NCI-H1092 (cell line): ENCODE measurements around the gene GMDS.

Experiments used
- DNase-seq: peaks from one replicate; lab custom pipeline; 2025; lab: John Stamatoyannopoulos, UW

Gene GMDS

GRCh38 chr6:1612974-1613306 is 632.5 kb downstream of the GMDS start:
- no peak for DNase-seq

GRCh38 chr6:1612299-1612973 is 633.0 kb downstream of the GMDS start:
- DNase-seq, result no peak

- no peak for DNase-seq
These were observed 633.7 kb downstream of the GMDS start for GRCh38 chr6:1611572-1612298.

- DNase-seq, result no peak
These were observed 634.2 kb downstream of the GMDS start for GRCh38 chr6:1611322-1611571.

- no peak for DNase-seq
These were observed 634.7 kb downstream of the GMDS start for GRCh38 chr6:1610497-1611321.

- DNase-seq, result no peak
These were observed 635.5 kb downstream of the GMDS start, which contains the start of gene FOXC1 for GRCh38 chr6:1609648-1610496. TSS of gene FOXC1 (plus strand) at chr6:1609915. CDS start at chr6:1610446, 531 bp downstream.

GRCh38 chr6:1609041-1609647 is 636.3 kb downstream of the GMDS start:
- DNase-seq, result no peak

- DNase-seq, result no peak
These were observed 637.0 kb downstream of the GMDS start for GRCh38 chr6:1608222-1609040.

- DNase-seq, result no peak
These were observed 637.7 kb downstream of the GMDS start for GRCh38 chr6:1607516-1608221.

- DNase-seq, result no peak
These were observed 638.5 kb downstream of the GMDS start for GRCh38 chr6:1606780-1607515.

GRCh38 chr6:1605893-1606779 is 639.3 kb downstream of the GMDS start:
- no peak for DNase-seq

GRCh38 chr6:1605004-1605892 is 640.2 kb downstream of the GMDS start:
- no peak for DNase-seq

GRCh38 chr6:1604158-1605003 is 641.0 kb downstream of the GMDS start:
- no peak for DNase-seq

- DNase-seq, result no peak
These were observed 641.7 kb downstream of the GMDS start for GRCh38 chr6:1603708-1604107.

GRCh38 chr6:1602049-1602713 is 643.2 kb downstream of the GMDS start:
- DNase-seq, result no peak
